ENCODE measurements around the gene MORC4. TPM values are rescaled to one million over a fixed set of nuclear protein-coding genes. Genes with fewer than 3 reads are reported as not detected.
"Not testable (repeated sequence)": the region's sequence is repeated elsewhere in the genome, so short reads cannot be mapped to it uniquely, and the experiment has no call there.

MORC4 gene
- total and polyA plus RNA-seq, 2 donors, result 5.8 to 6.5 TPM

DNA sequence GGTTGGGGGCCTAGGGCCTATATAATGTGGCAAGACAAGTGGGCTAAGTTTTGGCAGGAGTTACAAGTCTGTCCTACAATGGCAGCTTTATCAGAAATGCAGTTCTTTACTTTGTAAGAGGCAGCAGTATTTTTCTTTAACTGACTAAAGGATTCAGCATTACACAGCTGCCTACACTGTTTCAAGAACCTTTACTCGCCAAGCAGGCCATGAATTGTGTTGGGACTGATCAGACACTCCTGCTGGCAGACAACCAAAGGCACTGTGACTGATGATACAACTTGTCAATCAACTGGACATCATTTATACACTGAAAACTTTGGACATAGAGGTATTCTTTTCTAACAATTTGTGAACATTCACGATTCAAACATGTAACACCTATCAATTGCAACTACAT, 4.3 kb downstream of the MORC4 start:
- DNase-seq (ENCODE audit: low read depth in 6 of 9, low spot score in 9 of 9), result no peak
- H3K9me3 ChIP-seq (ENCODE audit: control insufficient read depth in 2 of 2, insufficient read depth in 1 of 2, low read length in 1 of 2), result no peaks in the 10 kb centered on the region
- H3K36me3 ChIP-seq (ENCODE audit: control insufficient read depth in 2 of 2, insufficient read depth in 2 of 2, low read length in 1 of 2), result no peaks in the 10 kb centered on the region
- WGBS, result 96% methylated on average over 2 of the region's 2 CpGs
- H3K27me3 ChIP-seq (ENCODE audit: control insufficient read depth in 2 of 2, insufficient read depth in 1 of 2, low read length in 1 of 2), result peaks cover 6 to 21% of the 10 kb centered on the region in 2 donors
- H3K27ac ChIP-seq (ENCODE audit: low read depth in 1 of 2, low read length in 1 of 2), result no peak overlapping the region
- H3K4me3 ChIP-seq (ENCODE audit: low read length in 2 of 2), result no peak overlapping the region
- H3K4me1 ChIP-seq (ENCODE audit: control insufficient read depth in 2 of 2, insufficient read depth in 2 of 2, low read length in 2 of 2), result no peaks in the 10 kb centered on the region

DNA sequence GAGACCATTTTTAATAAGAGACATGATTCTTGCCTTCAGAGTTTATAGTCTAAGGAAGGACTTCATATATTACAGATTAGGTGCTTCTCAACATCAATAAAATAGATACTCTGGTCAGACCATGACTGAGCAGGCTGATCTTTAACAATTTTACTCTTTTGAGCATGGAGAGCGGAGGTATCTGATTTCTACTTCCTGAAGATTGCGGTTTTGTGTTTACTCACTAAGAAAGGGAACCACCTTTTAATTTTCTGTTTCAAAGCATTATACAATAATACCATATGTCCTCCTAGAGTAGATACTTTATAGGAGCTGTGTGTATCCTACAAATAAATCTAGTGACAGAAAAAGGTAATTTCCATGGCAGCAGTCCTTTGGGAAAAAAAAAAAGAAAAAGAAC, 12.5 kb downstream of the MORC4 start:
- Histone ChIP-seq H3K9me3 (ENCODE audit: control insufficient read depth in 2 of 2, insufficient read depth in 1 of 2, low read length in 1 of 2) (no peaks in the 10 kb centered on the region), H3K4me1 (ENCODE audit: control insufficient read depth in 2 of 2, insufficient read depth in 2 of 2, low read length in 2 of 2) (no peaks in the 10 kb centered on the region), H3K27me3 (ENCODE audit: control insufficient read depth in 2 of 2, insufficient read depth in 1 of 2, low read length in 1 of 2) (no peaks in the 10 kb centered on the region), H3K36me3 (ENCODE audit: control insufficient read depth in 2 of 2, insufficient read depth in 2 of 2, low read length in 1 of 2) (no peaks in the 10 kb centered on the region), H3K27ac (ENCODE audit: low read depth in 1 of 2, low read length in 1 of 2) (no peak overlapping the region), H3K4me3 (ENCODE audit: low read length in 2 of 2) (no peak overlapping the region)
- WGBS, result 11% methylated on average over 2 of the region's 2 CpGs
- no peak for DNase-seq (ENCODE audit: low read depth in 6 of 9, low spot score in 9 of 9)

DNA sequence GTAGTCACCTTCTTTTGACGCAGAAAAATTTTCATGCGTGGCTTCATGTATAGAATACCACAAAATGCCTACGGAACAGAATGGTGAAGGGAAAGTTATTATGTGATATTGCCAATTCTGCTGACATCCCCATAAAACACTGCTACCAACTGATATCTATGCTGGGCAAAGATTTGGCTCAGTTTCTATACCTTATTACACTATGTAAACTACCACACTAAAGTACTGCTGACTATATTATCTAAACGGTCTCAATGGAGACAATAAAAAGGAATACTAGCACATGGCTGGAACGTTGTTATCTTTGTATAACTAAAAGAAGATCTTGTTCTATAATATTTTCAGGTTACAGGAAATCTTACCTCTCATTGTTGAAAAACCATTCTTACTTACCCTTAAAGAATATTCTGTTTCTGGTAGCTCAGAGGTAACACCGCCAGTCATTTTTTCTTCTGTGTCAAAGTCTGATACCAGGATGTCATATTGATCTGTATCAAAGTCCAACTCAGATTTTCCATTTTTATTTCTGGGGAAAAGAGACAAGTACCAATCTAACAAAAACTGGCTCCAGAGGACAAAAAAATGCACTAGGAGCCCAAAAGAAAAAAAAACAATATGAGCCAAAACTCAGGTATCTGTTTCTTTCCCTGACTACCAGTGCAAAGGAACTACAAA, 18.9 kb downstream of the MORC4 start:
- Histone ChIP-seq H3K27ac (ENCODE audit: low read depth in 1 of 2, low read length in 1 of 2) (no peak overlapping the region), H3K4me3 (ENCODE audit: low read length in 2 of 2) (no peak overlapping the region), H3K36me3 (ENCODE audit: control insufficient read depth in 2 of 2, insufficient read depth in 2 of 2, low read length in 1 of 2) (no peaks in the 10 kb centered on the region), H3K4me1 (ENCODE audit: control insufficient read depth in 2 of 2, insufficient read depth in 2 of 2, low read length in 2 of 2) (no peaks in the 10 kb centered on the region), H3K9me3 (ENCODE audit: control insufficient read depth in 2 of 2, insufficient read depth in 1 of 2, low read length in 1 of 2) (no peaks in the 10 kb centered on the region), H3K27me3 (ENCODE audit: control insufficient read depth in 2 of 2, insufficient read depth in 1 of 2, low read length in 1 of 2) (no peaks in the 10 kb centered on the region)
- 97% methylated on average over 6 of the region's 6 CpGs for WGBS
- DNase-seq (ENCODE audit: low read depth in 6 of 9, low spot score in 9 of 9), result no peak

DNA sequence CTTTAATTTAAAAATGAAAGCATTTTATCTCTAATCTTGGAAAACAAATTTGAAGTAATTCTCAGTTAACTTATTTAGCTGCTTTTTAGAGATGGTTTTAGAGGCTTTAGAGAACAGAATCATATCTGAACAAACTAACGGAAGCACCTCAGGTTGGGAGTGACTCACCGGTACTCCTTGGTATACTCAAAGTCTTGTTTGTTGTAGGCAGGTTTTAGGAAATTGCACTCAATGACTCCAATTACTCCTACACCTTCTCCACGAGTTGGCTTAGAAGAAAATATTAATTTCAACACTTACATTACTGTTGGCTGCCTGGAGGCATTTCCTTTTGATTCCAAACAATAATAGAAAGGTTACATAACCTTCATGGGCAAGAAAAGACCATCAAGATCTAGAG, 23.6 kb downstream of the MORC4 start:
- DNase-seq (ENCODE audit: low read depth in 6 of 9, low spot score in 9 of 9), result no peak
- Histone ChIP-seq H3K4me3 (ENCODE audit: low read length in 2 of 2) (no peak overlapping the region), H3K36me3 (ENCODE audit: control insufficient read depth in 2 of 2, insufficient read depth in 2 of 2, low read length in 1 of 2) (no peaks in the 10 kb centered on the region), H3K9me3 (ENCODE audit: control insufficient read depth in 2 of 2, insufficient read depth in 1 of 2, low read length in 1 of 2) (no peaks in the 10 kb centered on the region), H3K4me1 (ENCODE audit: control insufficient read depth in 2 of 2, insufficient read depth in 2 of 2, low read length in 2 of 2) (no peaks in the 10 kb centered on the region), H3K27ac (ENCODE audit: low read depth in 1 of 2, low read length in 1 of 2) (no peak overlapping the region), H3K27me3 (ENCODE audit: control insufficient read depth in 2 of 2, insufficient read depth in 1 of 2, low read length in 1 of 2) (no peaks in the 10 kb centered on the region)
- WGBS, result 91% methylated on average over 3 of the region's 3 CpGs

DNA sequence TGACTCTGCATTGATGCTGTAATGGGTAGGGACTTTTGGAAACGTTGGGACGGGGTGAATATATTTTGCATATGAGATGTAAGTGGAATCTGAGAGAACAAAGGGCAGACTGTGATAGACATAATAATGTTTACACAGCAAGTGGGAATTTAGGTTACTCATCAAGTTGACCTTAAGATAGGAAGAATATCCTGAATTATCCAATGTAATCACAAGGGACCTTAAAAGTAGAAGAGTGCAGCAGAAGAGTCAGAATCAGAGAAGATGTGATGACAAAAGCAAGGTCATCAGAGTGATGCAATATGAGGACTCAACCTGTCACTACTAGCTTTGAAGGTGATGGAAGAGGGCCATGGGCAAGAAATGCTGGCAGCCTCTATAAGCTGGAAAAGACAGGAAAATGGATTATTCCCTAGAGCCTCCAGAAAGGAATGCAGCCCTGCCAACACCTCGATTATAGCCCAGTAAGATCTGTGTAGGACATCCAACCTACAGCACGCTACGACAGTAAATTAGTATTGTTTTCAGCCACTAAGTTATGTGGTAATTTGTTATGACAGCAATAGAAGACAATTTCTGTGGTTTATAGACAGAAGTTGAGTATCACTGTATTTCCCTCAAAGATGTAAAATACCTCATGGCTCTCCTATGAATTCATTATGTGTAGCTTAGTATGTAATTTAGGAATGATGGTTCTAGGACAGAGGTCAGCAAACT, 26.4 kb downstream of the MORC4 start:
- Histone ChIP-seq H3K9me3 (ENCODE audit: control insufficient read depth in 2 of 2, insufficient read depth in 1 of 2, low read length in 1 of 2) (no peaks in the 10 kb centered on the region), H3K27ac (ENCODE audit: low read depth in 1 of 2, low read length in 1 of 2) (no peak overlapping the region), H3K36me3 (ENCODE audit: control insufficient read depth in 2 of 2, insufficient read depth in 2 of 2, low read length in 1 of 2) (no peaks in the 10 kb centered on the region), H3K27me3 (ENCODE audit: control insufficient read depth in 2 of 2, insufficient read depth in 1 of 2, low read length in 1 of 2) (no peaks in the 10 kb centered on the region), H3K4me1 (ENCODE audit: control insufficient read depth in 2 of 2, insufficient read depth in 2 of 2, low read length in 2 of 2) (no peaks in the 10 kb centered on the region), H3K4me3 (ENCODE audit: low read length in 2 of 2) (no peak overlapping the region)
- no peak for DNase-seq (ENCODE audit: low read depth in 6 of 9, low spot score in 9 of 9)
- WGBS, result 89% methylated on average over 5 of the region's 5 CpGs

DNA sequence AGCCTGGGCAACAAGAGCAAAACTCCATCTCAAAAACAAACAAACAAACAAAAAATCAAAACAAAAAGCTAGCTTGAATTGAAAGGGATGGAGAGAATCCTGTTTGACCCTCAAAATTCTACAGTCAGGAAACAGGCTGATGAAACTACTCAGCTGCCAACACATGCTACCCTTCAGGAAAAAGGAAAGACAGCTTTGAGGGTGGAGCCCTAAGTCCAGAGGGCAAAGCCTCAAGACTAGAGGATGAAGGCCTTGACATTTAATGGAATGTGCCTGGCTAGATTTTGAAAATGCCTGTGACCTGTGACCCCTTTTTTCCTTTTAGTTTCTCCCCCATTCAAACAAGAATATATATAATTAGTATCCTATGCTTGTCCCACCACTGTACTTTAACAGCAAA, 27.1 kb downstream of the MORC4 start:
- no peak for DNase-seq (ENCODE audit: low read depth in 6 of 9, low spot score in 9 of 9)
- H3K27me3 ChIP-seq (ENCODE audit: control insufficient read depth in 2 of 2, insufficient read depth in 1 of 2, low read length in 1 of 2), result no peaks in the 10 kb centered on the region
- no peaks in the 10 kb centered on the region for H3K9me3 ChIP-seq (ENCODE audit: control insufficient read depth in 2 of 2, insufficient read depth in 1 of 2, low read length in 1 of 2)
- no peak overlapping the region for H3K27ac ChIP-seq (ENCODE audit: low read depth in 1 of 2, low read length in 1 of 2)
- no peak overlapping the region for H3K4me3 ChIP-seq (ENCODE audit: low read length in 2 of 2)
- H3K36me3 ChIP-seq (ENCODE audit: control insufficient read depth in 2 of 2, insufficient read depth in 2 of 2, low read length in 1 of 2), result no peaks in the 10 kb centered on the region
- no peaks in the 10 kb centered on the region for H3K4me1 ChIP-seq (ENCODE audit: control insufficient read depth in 2 of 2, insufficient read depth in 2 of 2, low read length in 2 of 2)

DNA sequence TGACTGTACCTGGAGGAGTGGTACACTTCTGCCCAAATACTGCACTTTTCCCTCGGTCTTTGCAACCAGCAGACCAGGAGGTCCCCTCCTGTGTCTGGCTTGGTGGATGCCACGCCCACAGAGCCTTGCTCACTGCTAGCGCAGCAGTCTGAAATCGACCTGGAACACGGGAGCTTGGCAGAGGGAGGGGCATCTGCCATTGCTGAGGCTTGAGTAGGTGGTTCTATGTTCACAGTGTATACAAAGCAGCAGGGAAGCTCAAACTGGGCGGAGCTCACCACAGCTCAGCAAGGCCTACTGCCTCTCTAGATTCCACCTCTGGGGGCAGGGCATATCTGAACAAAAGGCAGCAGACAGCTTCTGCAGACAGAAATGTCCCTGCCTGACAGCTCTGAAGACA, 33.5 kb downstream of the MORC4 start:
- not testable (repeated sequence) for DNase-seq (ENCODE audit: low read depth in 6 of 9, low spot score in 9 of 9); H3K27ac ChIP-seq (ENCODE audit: low read depth in 1 of 2, low read length in 1 of 2)
- WGBS, result 91% methylated on average over 6 of the region's 6 CpGs

DNA sequence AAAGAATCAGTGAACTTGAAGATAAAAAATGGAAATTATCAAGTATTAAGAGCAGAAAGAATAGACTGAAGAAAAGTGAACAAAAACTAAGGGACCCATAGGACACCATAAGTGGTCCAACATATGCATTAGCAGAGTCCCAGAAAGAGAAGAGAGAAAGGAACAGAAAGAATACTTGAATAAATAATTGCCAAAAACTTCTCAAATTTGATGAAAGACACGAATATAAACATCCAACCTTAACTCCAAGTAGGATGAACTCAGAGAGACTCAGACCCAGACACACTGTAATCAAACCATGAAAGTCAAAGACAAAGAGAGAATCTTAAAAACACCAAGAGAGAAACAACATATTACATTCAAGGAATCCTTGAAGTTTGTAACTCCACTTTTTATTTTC, 35.7 kb downstream of the MORC4 start:
- no peak for DNase-seq (ENCODE audit: low read depth in 6 of 9, low spot score in 9 of 9)
- no peaks in the 10 kb centered on the region for H3K9me3 ChIP-seq (ENCODE audit: control insufficient read depth in 2 of 2, insufficient read depth in 1 of 2, low read length in 1 of 2)
- H3K27me3 ChIP-seq (ENCODE audit: control insufficient read depth in 2 of 2, insufficient read depth in 1 of 2, low read length in 1 of 2), result no peaks in the 10 kb centered on the region
- WGBS, result 93% methylated on average over 1 of the region's 1 CpG
- H3K27ac ChIP-seq (ENCODE audit: low read depth in 1 of 2, low read length in 1 of 2), result no peak overlapping the region
- H3K4me1 ChIP-seq (ENCODE audit: control insufficient read depth in 2 of 2, insufficient read depth in 2 of 2, low read length in 2 of 2), result no peaks in the 10 kb centered on the region
- H3K36me3 ChIP-seq (ENCODE audit: control insufficient read depth in 2 of 2, insufficient read depth in 2 of 2, low read length in 1 of 2), result no peaks in the 10 kb centered on the region
- no peak overlapping the region for H3K4me3 ChIP-seq (ENCODE audit: low read length in 2 of 2)

More for the DNA sequence above, 33.5 kb downstream of the MORC4 start:
- not testable (repeated sequence) for H3K9me3 ChIP-seq (ENCODE audit: control insufficient read depth in 2 of 2, insufficient read depth in 1 of 2, low read length in 1 of 2); H3K4me1 ChIP-seq (ENCODE audit: control insufficient read depth in 2 of 2, insufficient read depth in 2 of 2, low read length in 2 of 2); H3K36me3 ChIP-seq (ENCODE audit: control insufficient read depth in 2 of 2, insufficient read depth in 2 of 2, low read length in 1 of 2); H3K27me3 ChIP-seq (ENCODE audit: control insufficient read depth in 2 of 2, insufficient read depth in 1 of 2, low read length in 1 of 2); H3K4me3 ChIP-seq (ENCODE audit: low read length in 2 of 2)

DNA sequence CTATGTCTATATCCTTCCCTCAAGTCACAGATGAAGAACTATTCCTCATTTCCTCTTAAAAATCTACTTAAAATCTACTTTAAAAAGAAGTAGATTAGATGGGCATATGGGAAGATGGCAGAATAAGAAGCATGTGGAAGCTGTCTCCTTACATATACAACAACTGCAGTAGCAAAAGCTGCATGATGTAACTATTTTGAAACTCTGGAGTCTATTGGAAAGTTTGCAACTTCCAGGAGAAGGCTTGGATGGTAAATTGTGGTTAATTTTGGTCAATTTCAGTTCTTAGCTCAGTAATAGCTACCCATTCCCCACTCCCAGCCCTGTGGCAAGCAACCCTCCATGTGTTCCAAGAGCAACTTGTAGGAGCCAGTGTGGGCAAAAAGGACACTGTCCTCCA, 36.9 kb downstream of the MORC4 start:
- H3K4me3 ChIP-seq (ENCODE audit: low read length in 2 of 2), result no peak overlapping the region
- no peaks in the 10 kb centered on the region for H3K36me3 ChIP-seq (ENCODE audit: control insufficient read depth in 2 of 2, insufficient read depth in 2 of 2, low read length in 1 of 2)
- H3K27me3 ChIP-seq (ENCODE audit: control insufficient read depth in 2 of 2, insufficient read depth in 1 of 2, low read length in 1 of 2), result no peaks in the 10 kb centered on the region
- H3K4me1 ChIP-seq (ENCODE audit: control insufficient read depth in 2 of 2, insufficient read depth in 2 of 2, low read length in 2 of 2), result no peaks in the 10 kb centered on the region
- H3K9me3 ChIP-seq (ENCODE audit: control insufficient read depth in 2 of 2, insufficient read depth in 1 of 2, low read length in 1 of 2), result no peaks in the 10 kb centered on the region
- H3K27ac ChIP-seq (ENCODE audit: low read depth in 1 of 2, low read length in 1 of 2), result no peak overlapping the region
- no peak for DNase-seq (ENCODE audit: low read depth in 6 of 9, low spot score in 9 of 9)

Data from thymus (tissue), 11 donors.